GM23338 (cell line): ENCODE results near the gene THEM5. TPM values are rescaled to one million over a fixed set of nuclear protein-coding genes. Genes with fewer than 3 reads are reported as not detected.

Experiments
- ATAC-seq: fragments of 200-7000 bp; cut with Tn5 transposase; 3 replicates; pipeline ENCODE4 v1.9.1; 2020
- DNase-seq: peaks from one replicate; pipeline ENCODE4 v3.0.0-alpha.2; 2015; ENCODE audit warnings: low spot score
- H2AFZ ChIP-seq: fragments of 200-600 bp; sonication (generic); 2 replicates; pipeline ENCODE4 v1.8.0; 2016; ENCODE audit warnings: antibody characterized with exemption, mild to moderate bottlenecking, moderate library complexity
- H3F3A ChIP-seq: fragments of 200-600 bp; sonication (generic); replicated peaks from 2 replicates; pipeline ENCODE4 v1.8.0; 2017; ENCODE audit warnings: antibody characterized with exemption, mixed run types, low read depth
- H3K27ac ChIP-seq: fragments of 200-600 bp; sonication (generic); 2 replicates; pipeline ENCODE4 v1.6.1; 2016; ENCODE audit warnings: low read depth
- H3K27me3 ChIP-seq: fragments of 200-600 bp; sonication (generic); 2 replicates; pipeline ENCODE4 v1.8.0; 2016; ENCODE audit warnings: mild to moderate bottlenecking, mixed run types, moderate library complexity; ENCODE audit not compliant: insufficient read depth
- H3K36me3 ChIP-seq: fragments of 200-600 bp; sonication (generic); 2 replicates; pipeline ENCODE4 v1.8.0; 2016; ENCODE audit warnings: mild to moderate bottlenecking; ENCODE audit not compliant: insufficient read depth
- H3K4me1 ChIP-seq: fragments of 200-600 bp; sonication (generic); 2 replicates; pipeline ENCODE4 v1.8.0; 2016; ENCODE audit warnings: mild to moderate bottlenecking, moderate library complexity; ENCODE audit not compliant: insufficient read depth
- H3K4me2 ChIP-seq: fragments of 200-600 bp; sonication (generic); 2 replicates; pipeline ENCODE4 v1.7.1; 2017; ENCODE audit warnings: mixed run types
- H3K4me3 ChIP-seq: fragments of 200-600 bp; sonication (generic); 2 replicates; pipeline ENCODE4 v1.6.1; 2016; ENCODE audit warnings: mixed run types
- H3K79me2 ChIP-seq: fragments of 200-600 bp; sonication (generic); replicated peaks from 2 replicates; pipeline ENCODE4 v1.8.0; 2017; ENCODE audit warnings: mild to moderate bottlenecking; ENCODE audit not compliant: insufficient read depth
- H3K9me2 ChIP-seq: fragments of 200-600 bp; sonication (generic); 2 replicates; pipeline ENCODE4 v1.8.0; 2017; ENCODE audit not compliant: insufficient read depth
- H4K20me1 ChIP-seq: fragments of 200-600 bp; sonication (generic); replicated peaks from 2 replicates; pipeline ENCODE4 v1.8.0; 2017; ENCODE audit warnings: mild to moderate bottlenecking; ENCODE audit not compliant: insufficient read depth
- H3K27ac Mint-ChIP-seq: 2 replicates; pipeline ENCODE4 v1.8.0; 2020; ENCODE audit warnings: inconsistent platforms, mild to moderate bottlenecking, moderate library complexity, mixed read lengths
- H3K27me3 Mint-ChIP-seq: 3 replicates; pipeline ENCODE4 v1.8.0; 2022; ENCODE audit warnings: low read depth, mild to moderate bottlenecking, moderate library complexity, mixed read lengths, inconsistent platforms; ENCODE audit not compliant: insufficient read depth, poor library complexity
- H3K36me3 Mint-ChIP-seq: 3 replicates; pipeline ENCODE4 v1.8.0; 2021; ENCODE audit warnings: low read depth, mild to moderate bottlenecking, inconsistent platforms, moderate library complexity, mixed read lengths
- H3K4me1 Mint-ChIP-seq: 3 replicates; pipeline ENCODE4 v1.8.0; 2020; ENCODE audit warnings: mild to moderate bottlenecking, inconsistent platforms, mixed read lengths
- H3K4me3 Mint-ChIP-seq: 3 replicates; pipeline ENCODE4 v1.8.0; 2021; ENCODE audit warnings: moderate library complexity, mild to moderate bottlenecking, inconsistent platforms, mixed read lengths
- H3K9me3 Mint-ChIP-seq: 3 replicates; pipeline ENCODE4 v1.8.0; 2020; ENCODE audit warnings: moderate library complexity, mild to moderate bottlenecking, inconsistent platforms, mixed read lengths
- CREB1 ChIP-seq: fragments of 250-450 bp; sonication (Bioruptor Pico); IDR thresholded peaks from 2 replicates; pipeline ENCODE4 v1.5.0; 2020; ENCODE audit warnings: low read depth, mild to moderate bottlenecking, moderate library complexity
- EZH2 ChIP-seq: fragments of 200-600 bp; sonication (generic); IDR thresholded peaks from one replicate; pipeline ENCODE4 v1.8.0; 2017; ENCODE audit warnings: antibody characterized with exemption, mild to moderate bottlenecking, low read depth; ENCODE audit not compliant: unreplicated experiment
- EZH2phosphoT487 ChIP-seq: fragments of 200-600 bp; sonication (generic); IDR thresholded peaks from one replicate; pipeline ENCODE4 v1.8.1; 2018; ENCODE audit warnings: antibody characterized with exemption; ENCODE audit not compliant: unreplicated experiment
- NANOG ChIP-seq: IDR thresholded peaks from 2 replicates; pipeline ENCODE4 v1.6.1; 2016; ENCODE audit warnings: antibody characterized with exemption, borderline replicate concordance
- POLR2AphosphoS5 ChIP-seq: IDR thresholded peaks from 2 replicates; pipeline ENCODE4 v1.6.1; 2016; ENCODE audit warnings: antibody characterized with exemption, low read depth
- STAT1 ChIP-seq: IDR thresholded peaks from one replicate; pipeline ENCODE4 v1.6.1; 2016; ENCODE audit warnings: antibody characterized with exemption; ENCODE audit not compliant: unreplicated experiment
- ZNF331 ChIP-seq: fragments of 250-450 bp; sonication (Bioruptor Pico); IDR thresholded peaks from 2 replicates; pipeline ENCODE4 v1.5.0; 2020; ENCODE audit warnings: low read depth, mild to moderate bottlenecking, moderate library complexity
- polyA plus RNA-seq: library from polyadenylated mRNA; unstranded; fragments of >200 nt; fragmentation: Nextera tagmentation; extraction: Ambion mirVana; gene quantifications from 2 replicates; pipeline ENCODE4 v1.2.1, GENCODE V29; 2016
- total RNA-seq: library from RNA; depleted of rRNA; stranded (reverse); fragments of >200 nt; shearing (Covaris generic); gene quantifications from 2 replicates; pipeline ENCODE4 v1.2.3, GENCODE V29; 2014
- TF ChIP-seq, protein P1 (sequence below): IDR thresholded peaks from 2 replicates; pipeline ENCODE4 v1.6.1; 2016; ENCODE audit warnings: antibody characterized with exemption
- TF ChIP-seq, protein P2 (sequence below), 2 experiments: fragments of 200-600 bp in 1 of 2; sonication (generic) in 1 of 2; conservative IDR thresholded peaks; 2 replicates each; pipeline versions ENCODE4 v1.5.1 to v1.6.1; 2016 to 2017; ENCODE audit warnings: antibody characterized with exemption in 2 of 2, low read depth in 2 of 2, mild to moderate bottlenecking in 2 of 2, moderate library complexity in 1 of 2
- TF ChIP-seq, protein P3 (sequence below): fragments of 250-450 bp; sonication (Bioruptor Pico); IDR thresholded peaks from 2 replicates; pipeline ENCODE4 v1.5.0; 2020; ENCODE audit warnings: mild to moderate bottlenecking, moderate library complexity

Gene THEM5
- total and polyA plus RNA-seq, 2 experiments from 2014 or later, result not detected

DNA sequence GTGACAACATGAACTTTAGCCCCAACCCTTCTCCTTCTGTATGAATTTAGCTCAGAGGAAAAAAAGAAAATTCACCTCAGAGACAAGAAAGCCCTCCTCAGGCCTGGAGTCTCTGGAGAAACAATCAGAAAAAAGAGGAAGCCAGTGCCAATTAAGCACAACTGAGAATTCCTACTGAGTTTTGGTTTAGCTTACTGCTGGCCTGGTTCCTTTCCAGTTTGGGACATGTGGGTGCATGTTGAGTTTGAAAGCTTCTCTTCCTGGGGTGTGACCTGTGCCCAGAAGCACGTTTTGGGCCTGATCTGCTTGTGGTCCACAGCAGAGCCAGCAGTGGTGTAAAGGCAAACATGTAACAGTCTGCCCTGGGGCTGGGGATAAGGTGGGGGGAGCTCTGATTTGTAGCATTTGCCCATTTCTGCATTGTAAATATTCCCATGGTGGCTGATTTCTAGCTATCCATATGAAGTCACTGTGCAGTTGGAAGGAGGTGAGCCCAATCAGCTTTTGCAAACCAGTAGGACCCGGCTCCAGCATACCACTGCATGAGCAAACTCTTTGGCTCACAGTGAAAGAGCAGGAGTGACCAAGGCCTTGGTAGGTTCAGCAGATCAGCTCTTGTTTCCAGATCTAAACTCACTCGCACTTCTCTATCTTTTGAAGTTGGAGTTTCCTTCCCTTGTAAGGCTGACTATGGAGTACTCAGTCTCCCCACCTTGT is 4.7 kb upstream of the THEM5 start:
- no peak for ATAC-seq
- Mint-ChIP-seq H3K4me3 (no peak overlapping the region), H3K36me3 (no peaks in the 10 kb centered on the region), H3K27ac (no peak overlapping the region), H3K9me3 (no peaks in the 10 kb centered on the region; the same call in 2 of the 3 replicates), H3K4me1 (peaks cover 23% of the 10 kb centered on the region), H3K27me3 (peaks cover 65% of the 10 kb centered on the region)
- DNase-seq, result no peak
- TF ChIP-seq CREB1 (CRISPR knock-in tag) (no peak), NANOG (no peak), EZH2 (no peak), POLR2AphosphoS5 (no peak)
- TF ChIP-seq, protein P1, sequence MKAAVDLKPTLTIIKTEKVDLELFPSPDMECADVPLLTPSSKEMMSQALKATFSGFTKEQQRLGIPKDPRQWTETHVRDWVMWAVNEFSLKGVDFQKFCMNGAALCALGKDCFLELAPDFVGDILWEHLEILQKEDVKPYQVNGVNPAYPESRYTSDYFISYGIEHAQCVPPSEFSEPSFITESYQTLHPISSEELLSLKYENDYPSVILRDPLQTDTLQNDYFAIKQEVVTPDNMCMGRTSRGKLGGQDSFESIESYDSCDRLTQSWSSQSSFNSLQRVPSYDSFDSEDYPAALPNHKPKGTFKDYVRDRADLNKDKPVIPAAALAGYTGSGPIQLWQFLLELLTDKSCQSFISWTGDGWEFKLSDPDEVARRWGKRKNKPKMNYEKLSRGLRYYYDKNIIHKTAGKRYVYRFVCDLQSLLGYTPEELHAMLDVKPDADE, result no peak
- TF ChIP-seq, protein P2, sequence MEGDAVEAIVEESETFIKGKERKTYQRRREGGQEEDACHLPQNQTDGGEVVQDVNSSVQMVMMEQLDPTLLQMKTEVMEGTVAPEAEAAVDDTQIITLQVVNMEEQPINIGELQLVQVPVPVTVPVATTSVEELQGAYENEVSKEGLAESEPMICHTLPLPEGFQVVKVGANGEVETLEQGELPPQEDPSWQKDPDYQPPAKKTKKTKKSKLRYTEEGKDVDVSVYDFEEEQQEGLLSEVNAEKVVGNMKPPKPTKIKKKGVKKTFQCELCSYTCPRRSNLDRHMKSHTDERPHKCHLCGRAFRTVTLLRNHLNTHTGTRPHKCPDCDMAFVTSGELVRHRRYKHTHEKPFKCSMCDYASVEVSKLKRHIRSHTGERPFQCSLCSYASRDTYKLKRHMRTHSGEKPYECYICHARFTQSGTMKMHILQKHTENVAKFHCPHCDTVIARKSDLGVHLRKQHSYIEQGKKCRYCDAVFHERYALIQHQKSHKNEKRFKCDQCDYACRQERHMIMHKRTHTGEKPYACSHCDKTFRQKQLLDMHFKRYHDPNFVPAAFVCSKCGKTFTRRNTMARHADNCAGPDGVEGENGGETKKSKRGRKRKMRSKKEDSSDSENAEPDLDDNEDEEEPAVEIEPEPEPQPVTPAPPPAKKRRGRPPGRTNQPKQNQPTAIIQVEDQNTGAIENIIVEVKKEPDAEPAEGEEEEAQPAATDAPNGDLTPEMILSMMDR (conservative IDR thresholded peaks at IDR 0.05; ENCODE audit: low read depth in 2 of 2), result no peak
- Histone ChIP-seq H3K36me3 (no peaks in the 10 kb centered on the region; the same call in 1 of the 2 replicates), H3K79me2 (no peaks in the 10 kb centered on the region), H2AFZ (no peak overlapping the region), H3K4me1 (peaks cover 5% of the 10 kb centered on the region; the same call in 1 of the 2 replicates), H3K4me3 (no peak overlapping the region), H3K9me2 (no peaks in the 10 kb centered on the region), H3K4me2 (no peak overlapping the region), H3K27ac (no peak overlapping the region), H3F3A (no peaks in the 10 kb centered on the region), H4K20me1 (no peaks in the 10 kb centered on the region; the same call in 1 of the 2 replicates), H3K27me3 (peaks cover 60% of the 10 kb centered on the region)

DNA sequence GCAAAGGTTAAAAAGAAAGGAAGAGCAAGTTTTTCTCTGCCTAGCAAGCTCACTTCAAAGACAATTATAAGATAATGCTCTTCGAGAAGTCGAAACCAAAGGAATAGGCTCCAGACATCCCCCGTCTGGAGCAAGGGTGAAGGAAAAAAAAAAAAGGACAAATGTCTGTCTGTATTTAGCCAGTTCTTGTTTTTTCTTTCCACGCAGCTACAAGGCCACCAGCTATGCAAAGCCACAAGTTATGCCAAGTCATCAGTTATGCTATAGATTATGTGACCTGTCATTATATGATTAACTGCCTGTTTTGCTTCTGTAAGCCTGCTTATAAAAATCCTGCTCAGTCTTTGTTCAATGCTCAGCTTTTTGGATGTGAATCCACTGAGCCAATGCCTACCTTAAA is 2.4 kb upstream of the THEM5 start:
- Histone ChIP-seq H3K4me2 (no peak overlapping the region), H3K36me3 (no peaks in the 10 kb centered on the region; the same call in 1 of the 2 replicates), H3K4me3 (no peak overlapping the region), H3K79me2 (no peaks in the 10 kb centered on the region), H3K4me1 (peaks cover 5% of the 10 kb centered on the region; the same call in 1 of the 2 replicates), H2AFZ (no peak overlapping the region), H3K9me2 (no peaks in the 10 kb centered on the region), H3K27me3 (peaks cover 38% of the 10 kb centered on the region), H3K27ac (no peak overlapping the region), H4K20me1 (no peaks in the 10 kb centered on the region), H3F3A (no peaks in the 10 kb centered on the region)
- peaks cover 51% of the 10 kb centered on the region for H3K27me3 Mint-ChIP-seq
- H3K4me1 Mint-ChIP-seq, result peaks cover 15% of the 10 kb centered on the region
- ATAC-seq (no peak), DNase-seq (no peak)
- H3K36me3 Mint-ChIP-seq, result no peaks in the 10 kb centered on the region
- no peak overlapping the region for H3K4me3 Mint-ChIP-seq
- no peak overlapping the region for H3K27ac Mint-ChIP-seq
- no peaks in the 10 kb centered on the region; the same call in 2 of the 3 replicates for H3K9me3 Mint-ChIP-seq
- TF ChIP-seq POLR2AphosphoS5 (no peak), EZH2phosphoT487 (no peak), EZH2 (no peak), NANOG (no peak), CREB1 (CRISPR knock-in tag) (no peak), ZNF331 (CRISPR knock-in tag) (no peak), STAT1 (no peak)
- TF ChIP-seq, protein P1, result no peak
- TF ChIP-seq, protein P3, sequence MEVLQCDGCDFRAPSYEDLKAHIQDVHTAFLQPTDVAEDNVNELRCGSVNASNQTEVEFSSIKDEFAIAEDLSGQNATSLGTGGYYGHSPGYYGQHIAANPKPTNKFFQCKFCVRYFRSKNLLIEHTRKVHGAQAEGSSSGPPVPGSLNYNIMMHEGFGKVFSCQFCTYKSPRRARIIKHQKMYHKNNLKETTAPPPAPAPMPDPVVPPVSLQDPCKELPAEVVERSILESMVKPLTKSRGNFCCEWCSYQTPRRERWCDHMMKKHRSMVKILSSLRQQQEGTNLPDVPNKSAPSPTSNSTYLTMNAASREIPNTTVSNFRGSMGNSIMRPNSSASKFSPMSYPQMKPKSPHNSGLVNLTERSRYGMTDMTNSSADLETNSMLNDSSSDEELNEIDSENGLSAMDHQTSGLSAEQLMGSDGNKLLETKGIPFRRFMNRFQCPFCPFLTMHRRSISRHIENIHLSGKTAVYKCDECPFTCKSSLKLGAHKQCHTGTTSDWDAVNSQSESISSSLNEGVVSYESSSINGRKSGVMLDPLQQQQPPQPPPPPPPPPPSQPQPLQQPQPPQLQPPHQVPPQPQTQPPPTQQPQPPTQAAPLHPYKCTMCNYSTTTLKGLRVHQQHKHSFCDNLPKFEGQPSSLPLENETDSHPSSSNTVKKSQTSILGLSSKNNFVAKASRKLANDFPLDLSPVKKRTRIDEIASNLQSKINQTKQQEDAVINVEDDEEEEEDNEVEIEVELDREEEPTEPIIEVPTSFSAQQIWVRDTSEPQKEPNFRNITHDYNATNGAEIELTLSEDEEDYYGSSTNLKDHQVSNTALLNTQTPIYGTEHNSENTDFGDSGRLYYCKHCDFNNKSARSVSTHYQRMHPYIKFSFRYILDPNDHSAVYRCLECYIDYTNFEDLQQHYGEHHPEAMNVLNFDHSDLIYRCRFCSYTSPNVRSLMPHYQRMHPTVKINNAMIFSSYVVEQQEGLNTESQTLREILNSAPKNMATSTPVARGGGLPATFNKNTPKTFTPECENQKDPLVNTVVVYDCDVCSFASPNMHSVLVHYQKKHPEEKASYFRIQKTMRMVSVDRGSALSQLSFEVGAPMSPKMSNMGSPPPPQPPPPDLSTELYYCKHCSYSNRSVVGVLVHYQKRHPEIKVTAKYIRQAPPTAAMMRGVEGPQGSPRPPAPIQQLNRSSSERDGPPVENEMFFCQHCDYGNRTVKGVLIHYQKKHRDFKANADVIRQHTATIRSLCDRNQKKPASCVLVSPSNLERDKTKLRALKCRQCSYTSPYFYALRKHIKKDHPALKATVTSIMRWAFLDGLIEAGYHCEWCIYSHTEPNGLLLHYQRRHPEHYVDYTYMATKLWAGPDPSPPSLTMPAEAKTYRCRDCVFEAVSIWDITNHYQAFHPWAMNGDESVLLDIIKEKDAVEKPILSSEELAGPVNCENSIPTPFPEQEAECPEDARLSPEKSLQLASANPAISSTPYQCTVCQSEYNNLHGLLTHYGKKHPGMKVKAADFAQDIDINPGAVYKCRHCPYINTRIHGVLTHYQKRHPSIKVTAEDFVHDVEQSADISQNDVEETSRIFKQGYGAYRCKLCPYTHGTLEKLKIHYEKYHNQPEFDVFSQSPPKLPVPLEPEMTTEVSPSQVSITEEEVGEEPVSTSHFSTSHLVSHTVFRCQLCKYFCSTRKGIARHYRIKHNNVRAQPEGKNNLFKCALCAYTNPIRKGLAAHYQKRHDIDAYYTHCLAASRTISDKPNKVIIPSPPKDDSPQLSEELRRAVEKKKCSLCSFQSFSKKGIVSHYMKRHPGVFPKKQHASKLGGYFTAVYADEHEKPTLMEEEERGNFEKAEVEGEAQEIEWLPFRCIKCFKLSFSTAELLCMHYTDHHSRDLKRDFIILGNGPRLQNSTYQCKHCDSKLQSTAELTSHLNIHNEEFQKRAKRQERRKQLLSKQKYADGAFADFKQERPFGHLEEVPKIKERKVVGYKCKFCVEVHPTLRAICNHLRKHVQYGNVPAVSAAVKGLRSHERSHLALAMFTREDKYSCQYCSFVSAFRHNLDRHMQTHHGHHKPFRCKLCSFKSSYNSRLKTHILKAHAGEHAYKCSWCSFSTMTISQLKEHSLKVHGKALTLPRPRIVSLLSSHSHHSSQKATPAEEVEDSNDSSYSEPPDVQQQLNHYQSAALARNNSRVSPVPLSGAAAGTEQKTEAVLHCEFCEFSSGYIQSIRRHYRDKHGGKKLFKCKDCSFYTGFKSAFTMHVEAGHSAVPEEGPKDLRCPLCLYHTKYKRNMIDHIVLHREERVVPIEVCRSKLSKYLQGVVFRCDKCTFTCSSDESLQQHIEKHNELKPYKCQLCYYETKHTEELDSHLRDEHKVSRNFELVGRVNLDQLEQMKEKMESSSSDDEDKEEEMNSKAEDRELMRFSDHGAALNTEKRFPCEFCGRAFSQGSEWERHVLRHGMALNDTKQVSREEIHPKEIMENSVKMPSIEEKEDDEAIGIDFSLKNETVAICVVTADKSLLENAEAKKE (CRISPR knock-in tag), result no peak
